GM21723 (cell line): Measurements from ENCODE around the gene PPP1R14C.

ENCODE experiments used
- ATAC-seq: cut with Tn5 transposase; IDR thresholded peaks from one replicate; pipeline ENCODE4 v1.9.1; 2021; ENCODE audit warnings: mild to moderate bottlenecking, moderate library complexity; ENCODE audit not compliant: unreplicated experiment

PPP1R14C gene

GRCh38 chr6:150189122-150189521, 46.3 kb downstream of the PPP1R14C start:
- no peak for ATAC-seq

- no peak for ATAC-seq
Observed at GRCh38 chr6:150191809-150192208, 49.0 kb downstream of the PPP1R14C start.

GRCh38 chr6:150194195-150194594, 51.4 kb downstream of the PPP1R14C start:
- no peak for ATAC-seq

- ATAC-seq, result no peak
Observed at GRCh38 chr6:150195996-150196417, 53.2 kb downstream of the PPP1R14C start.

- ATAC-seq, result no peak
Observed at GRCh38 chr6:150196942-150197745, 54.3 kb downstream of the PPP1R14C start.

GRCh38 chr6:150198532-150198931, 55.7 kb downstream of the PPP1R14C start:
- no peak for ATAC-seq

GRCh38 chr6:150199241-150199640, 56.4 kb downstream of the PPP1R14C start:
- ATAC-seq, result no peak

GRCh38 chr6:150200428-150201100, 57.7 kb downstream of the PPP1R14C start:
- ATAC-seq, result no peak

- ATAC-seq, result no peak
Observed at GRCh38 chr6:150201285-150201684, 58.4 kb downstream of the PPP1R14C start.

GRCh38 chr6:150201772-150202329, 59.0 kb downstream of the PPP1R14C start:
- no peak for ATAC-seq

GRCh38 chr6:150202404-150202803, 59.6 kb downstream of the PPP1R14C start:
- no peak for ATAC-seq

- no peak for ATAC-seq
Observed at GRCh38 chr6:150202934-150203333, 60.1 kb downstream of the PPP1R14C start.

GRCh38 chr6:150203378-150203777, 60.5 kb downstream of the PPP1R14C start:
- no peak for ATAC-seq

- no peak for ATAC-seq
Observed at GRCh38 chr6:150203871-150204545, 61.2 kb downstream of the PPP1R14C start.

GRCh38 chr6:150204705-150205472, 62.0 kb downstream of the PPP1R14C start:
- ATAC-seq, result no peak

GRCh38 chr6:150207931-150208570, 65.2 kb downstream of the PPP1R14C start:
- no peak for ATAC-seq

- no peak for ATAC-seq
Observed at GRCh38 chr6:150208611-150209352, 65.9 kb downstream of the PPP1R14C start.

GRCh38 chr6:150209415-150209814, 66.6 kb downstream of the PPP1R14C start:
- ATAC-seq, result no peak

GRCh38 chr6:150211700-150212511, 69.1 kb downstream of the PPP1R14C start:
- ATAC-seq, result no peak
